NT2/D1 (cell line): Measurements from ENCODE around the gene IPO5.

ENCODE experiments used
- YY1 ChIP-seq: IDR thresholded peaks from 2 replicates; pipeline ENCODE4 v1.6.1; 2011; ENCODE audit not compliant: insufficient read length, insufficient read depth
- ZNF274 ChIP-seq: IDR thresholded peaks from 2 replicates; pipeline ENCODE4 v1.6.1; 2011; ENCODE audit warnings: mild to moderate bottlenecking, low read depth, low read length

GRCh38 chr13:98013241-98013640 lies 59.8 kb downstream of the IPO5 start:
- no peak for TF ChIP-seq YY1
- TF ChIP-seq ZNF274, result no peak
